H1 (cell line): Measurements from ENCODE around the gene GEMIN7. TPM values are rescaled to one million over a fixed set of nuclear protein-coding genes. Genes with fewer than 3 reads are reported as not detected.

ENCODE experiments used
- CHD2 ChIP-seq: IDR thresholded peaks from 2 replicates; pipeline ENCODE4 v1.6.1; 2012; ENCODE audit warnings: low read length, improper control_type of control experiment
- EZH2 ChIP-seq: fragments of 200-600 bp; sonication (generic); IDR thresholded peaks from 2 replicates; pipeline ENCODE4 v1.7.1; 2012; ENCODE audit warnings: low read depth, mild to moderate bottlenecking, moderate library complexity, low read length, inconsistent platforms; ENCODE audit not compliant: severe bottlenecking
- JUND ChIP-seq: IDR thresholded peaks from 2 replicates; pipeline ENCODE4 v1.6.1; 2011; ENCODE audit warnings: mild to moderate bottlenecking, improper control_type of control experiment, low read length
- MAFK ChIP-seq: IDR thresholded peaks from 2 replicates; pipeline ENCODE4 v1.6.1; 2012; ENCODE audit warnings: low read depth, mild to moderate bottlenecking, improper control_type of control experiment, low read length
- SP1 ChIP-seq: IDR thresholded peaks from 2 replicates; pipeline ENCODE4 v1.6.1; 2011; ENCODE audit warnings: low read depth, low read length
- SP2 ChIP-seq: IDR thresholded peaks from 2 replicates; pipeline ENCODE4 v1.6.1; 2012; ENCODE audit warnings: mild to moderate bottlenecking, low read length, inconsistent platforms
- SRF ChIP-seq: IDR thresholded peaks from 2 replicates; pipeline ENCODE4 v1.6.1; 2011; ENCODE audit warnings: mild to moderate bottlenecking, low read depth, low read length, moderate library complexity
- TBP ChIP-seq: IDR thresholded peaks from 2 replicates; pipeline ENCODE4 v1.6.1; 2011; ENCODE audit warnings: low read depth, low read length, improper control_type of control experiment
- TEAD4 ChIP-seq: IDR thresholded peaks from 2 replicates; pipeline ENCODE4 v1.6.1; 2012; ENCODE audit warnings: low read depth, low read length, inconsistent platforms, mixed read lengths
- polyA plus RNA-seq, 7 experiments: library from polyadenylated mRNA; depleted of rRNA in 3 of 7; stranded (reverse) in 5 of 7; unstranded in 2 of 7; fragments of >200 nt in 5 of 7; fragments of 200-250 nt in 2 of 7; gene quantifications; 1 replicate in 5 of 7; 2 replicates in 1 of 7; 4 replicates in 1 of 7; pipeline versions ENCODE4 v1.2.1 to v1.2.3, GENCODE V29; 2011 to 2013; ENCODE audit warnings: missing spikeins in 2 of 7, mixed read lengths in 2 of 7
- total RNA-seq: library from RNA; stranded (reverse); fragmentation: NEBNext Ultra II Directional; extraction: Animal tissue kit (Norgen Biotek cat#: 25700); gene quantifications from 2 replicates; pipeline ENCODE4 v1.2.1, GENCODE V29; 2021
- TF ChIP-seq, protein P1 (sequence below): fragments of 300-600 bp; sonication (generic); IDR thresholded peaks from 2 replicates; pipeline ENCODE4 v1.7.1; 2012; ENCODE audit warnings: low read length, moderate library complexity, mild to moderate bottlenecking, inconsistent platforms; ENCODE audit not compliant: insufficient replicate concordance

The GEMIN7 gene
- total and polyA plus RNA-seq, 2 of the 8 experiments (the other 6 are each of a cell fraction or from before 2014, with no cell fraction given): 48.0 to 91.6 TPM

DNA sequence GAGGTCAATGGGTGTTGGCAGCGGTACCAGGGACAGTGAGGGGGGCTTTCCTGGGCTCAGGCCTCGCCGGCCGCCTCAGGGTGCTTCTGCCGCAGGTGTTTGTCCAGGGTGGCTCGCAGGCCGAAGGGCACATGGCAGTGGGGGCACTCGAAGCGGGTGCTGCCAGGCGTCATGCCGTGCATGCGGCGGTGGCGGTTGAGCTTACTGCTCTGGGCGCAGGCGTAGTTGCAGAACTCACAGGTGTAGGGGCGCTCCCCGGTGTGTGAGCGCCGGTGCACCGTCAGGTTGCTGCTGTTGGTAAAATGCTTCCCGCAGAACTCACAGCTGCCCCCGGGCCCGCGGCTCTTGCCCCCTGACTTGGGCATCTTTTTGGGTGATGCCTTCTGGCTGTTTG is 7.5 kb upstream of the GEMIN7 start (continued):
- TF ChIP-seq, protein P1, sequence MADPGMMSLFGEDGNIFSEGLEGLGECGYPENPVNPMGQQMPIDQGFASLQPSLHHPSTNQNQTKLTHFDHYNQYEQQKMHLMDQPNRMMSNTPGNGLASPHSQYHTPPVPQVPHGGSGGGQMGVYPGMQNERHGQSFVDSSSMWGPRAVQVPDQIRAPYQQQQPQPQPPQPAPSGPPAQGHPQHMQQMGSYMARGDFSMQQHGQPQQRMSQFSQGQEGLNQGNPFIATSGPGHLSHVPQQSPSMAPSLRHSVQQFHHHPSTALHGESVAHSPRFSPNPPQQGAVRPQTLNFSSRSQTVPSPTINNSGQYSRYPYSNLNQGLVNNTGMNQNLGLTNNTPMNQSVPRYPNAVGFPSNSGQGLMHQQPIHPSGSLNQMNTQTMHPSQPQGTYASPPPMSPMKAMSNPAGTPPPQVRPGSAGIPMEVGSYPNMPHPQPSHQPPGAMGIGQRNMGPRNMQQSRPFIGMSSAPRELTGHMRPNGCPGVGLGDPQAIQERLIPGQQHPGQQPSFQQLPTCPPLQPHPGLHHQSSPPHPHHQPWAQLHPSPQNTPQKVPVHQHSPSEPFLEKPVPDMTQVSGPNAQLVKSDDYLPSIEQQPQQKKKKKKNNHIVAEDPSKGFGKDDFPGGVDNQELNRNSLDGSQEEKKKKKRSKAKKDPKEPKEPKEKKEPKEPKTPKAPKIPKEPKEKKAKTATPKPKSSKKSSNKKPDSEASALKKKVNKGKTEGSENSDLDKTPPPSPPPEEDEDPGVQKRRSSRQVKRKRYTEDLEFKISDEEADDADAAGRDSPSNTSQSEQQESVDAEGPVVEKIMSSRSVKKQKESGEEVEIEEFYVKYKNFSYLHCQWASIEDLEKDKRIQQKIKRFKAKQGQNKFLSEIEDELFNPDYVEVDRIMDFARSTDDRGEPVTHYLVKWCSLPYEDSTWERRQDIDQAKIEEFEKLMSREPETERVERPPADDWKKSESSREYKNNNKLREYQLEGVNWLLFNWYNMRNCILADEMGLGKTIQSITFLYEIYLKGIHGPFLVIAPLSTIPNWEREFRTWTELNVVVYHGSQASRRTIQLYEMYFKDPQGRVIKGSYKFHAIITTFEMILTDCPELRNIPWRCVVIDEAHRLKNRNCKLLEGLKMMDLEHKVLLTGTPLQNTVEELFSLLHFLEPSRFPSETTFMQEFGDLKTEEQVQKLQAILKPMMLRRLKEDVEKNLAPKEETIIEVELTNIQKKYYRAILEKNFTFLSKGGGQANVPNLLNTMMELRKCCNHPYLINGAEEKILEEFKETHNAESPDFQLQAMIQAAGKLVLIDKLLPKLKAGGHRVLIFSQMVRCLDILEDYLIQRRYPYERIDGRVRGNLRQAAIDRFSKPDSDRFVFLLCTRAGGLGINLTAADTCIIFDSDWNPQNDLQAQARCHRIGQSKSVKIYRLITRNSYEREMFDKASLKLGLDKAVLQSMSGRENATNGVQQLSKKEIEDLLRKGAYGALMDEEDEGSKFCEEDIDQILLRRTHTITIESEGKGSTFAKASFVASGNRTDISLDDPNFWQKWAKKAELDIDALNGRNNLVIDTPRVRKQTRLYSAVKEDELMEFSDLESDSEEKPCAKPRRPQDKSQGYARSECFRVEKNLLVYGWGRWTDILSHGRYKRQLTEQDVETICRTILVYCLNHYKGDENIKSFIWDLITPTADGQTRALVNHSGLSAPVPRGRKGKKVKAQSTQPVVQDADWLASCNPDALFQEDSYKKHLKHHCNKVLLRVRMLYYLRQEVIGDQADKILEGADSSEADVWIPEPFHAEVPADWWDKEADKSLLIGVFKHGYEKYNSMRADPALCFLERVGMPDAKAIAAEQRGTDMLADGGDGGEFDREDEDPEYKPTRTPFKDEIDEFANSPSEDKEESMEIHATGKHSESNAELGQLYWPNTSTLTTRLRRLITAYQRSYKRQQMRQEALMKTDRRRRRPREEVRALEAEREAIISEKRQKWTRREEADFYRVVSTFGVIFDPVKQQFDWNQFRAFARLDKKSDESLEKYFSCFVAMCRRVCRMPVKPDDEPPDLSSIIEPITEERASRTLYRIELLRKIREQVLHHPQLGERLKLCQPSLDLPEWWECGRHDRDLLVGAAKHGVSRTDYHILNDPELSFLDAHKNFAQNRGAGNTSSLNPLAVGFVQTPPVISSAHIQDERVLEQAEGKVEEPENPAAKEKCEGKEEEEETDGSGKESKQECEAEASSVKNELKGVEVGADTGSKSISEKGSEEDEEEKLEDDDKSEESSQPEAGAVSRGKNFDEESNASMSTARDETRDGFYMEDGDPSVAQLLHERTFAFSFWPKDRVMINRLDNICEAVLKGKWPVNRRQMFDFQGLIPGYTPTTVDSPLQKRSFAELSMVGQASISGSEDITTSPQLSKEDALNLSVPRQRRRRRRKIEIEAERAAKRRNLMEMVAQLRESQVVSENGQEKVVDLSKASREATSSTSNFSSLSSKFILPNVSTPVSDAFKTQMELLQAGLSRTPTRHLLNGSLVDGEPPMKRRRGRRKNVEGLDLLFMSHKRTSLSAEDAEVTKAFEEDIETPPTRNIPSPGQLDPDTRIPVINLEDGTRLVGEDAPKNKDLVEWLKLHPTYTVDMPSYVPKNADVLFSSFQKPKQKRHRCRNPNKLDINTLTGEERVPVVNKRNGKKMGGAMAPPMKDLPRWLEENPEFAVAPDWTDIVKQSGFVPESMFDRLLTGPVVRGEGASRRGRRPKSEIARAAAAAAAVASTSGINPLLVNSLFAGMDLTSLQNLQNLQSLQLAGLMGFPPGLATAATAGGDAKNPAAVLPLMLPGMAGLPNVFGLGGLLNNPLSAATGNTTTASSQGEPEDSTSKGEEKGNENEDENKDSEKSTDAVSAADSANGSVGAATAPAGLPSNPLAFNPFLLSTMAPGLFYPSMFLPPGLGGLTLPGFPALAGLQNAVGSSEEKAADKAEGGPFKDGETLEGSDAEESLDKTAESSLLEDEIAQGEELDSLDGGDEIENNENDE: no peak
- TF ChIP-seq CHD2 (no peak), TEAD4 (no peak), SRF (no peak), MAFK (no peak), EZH2 (no peak), SP1 (no peak), JUND (no peak), TBP (no peak), SP2 (no peak)
